GM13976 (cell line): Measurements from ENCODE around the gene KRTAP1-1.
"Not testable (repeated sequence)": the region's sequence is repeated elsewhere in the genome, so short reads cannot be mapped to it uniquely, and the experiment has no call there.

ENCODE experiments used
- DNase-seq: peaks from one replicate; pipeline ENCODE4 v3.0.0; 2012; ENCODE audit warnings: low spot score
- in situ Hi-C: fragments of 300-500 bp; cut with MboI; formaldehyde crosslinking; loops from one replicate; pipeline ENCODE4 v1.12.0; 2022; ENCODE audit warnings: low sequenced_read_pairs, mixed read lengths, inconsistent platforms; ENCODE audit not compliant: unreplicated experiment
- TF ChIP-seq, protein P1 (sequence below): IDR thresholded peaks from 2 replicates; pipeline ENCODE4 v1.5.1; 2012; ENCODE audit warnings: borderline replicate concordance, mild to moderate bottlenecking; ENCODE audit not compliant: insufficient read depth; ENCODE audit errors: extremely low read depth, missing control alignments, control extremely low read depth

KRTAP1-1 gene

DNA sequence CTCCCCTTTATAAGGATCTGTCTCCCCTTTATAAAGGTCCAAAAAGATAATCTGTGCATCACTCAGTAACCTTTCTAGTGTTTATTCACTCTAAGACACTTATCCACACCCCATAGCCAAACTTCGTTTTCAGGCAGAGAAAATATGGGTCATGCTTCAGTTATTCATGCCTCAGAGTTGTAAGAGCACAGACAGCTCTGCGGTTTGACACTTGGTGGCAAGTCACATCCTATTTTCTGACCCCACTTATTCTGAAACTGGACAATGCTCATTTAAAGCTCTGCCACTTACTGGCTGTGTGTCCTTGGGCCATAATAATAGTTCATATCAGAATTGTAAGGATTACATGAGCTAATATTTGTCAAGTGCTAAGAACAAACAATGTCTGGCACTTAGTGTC lies 7.9 kb upstream of the KRTAP1-1 start:
- TF ChIP-seq, protein P1, sequence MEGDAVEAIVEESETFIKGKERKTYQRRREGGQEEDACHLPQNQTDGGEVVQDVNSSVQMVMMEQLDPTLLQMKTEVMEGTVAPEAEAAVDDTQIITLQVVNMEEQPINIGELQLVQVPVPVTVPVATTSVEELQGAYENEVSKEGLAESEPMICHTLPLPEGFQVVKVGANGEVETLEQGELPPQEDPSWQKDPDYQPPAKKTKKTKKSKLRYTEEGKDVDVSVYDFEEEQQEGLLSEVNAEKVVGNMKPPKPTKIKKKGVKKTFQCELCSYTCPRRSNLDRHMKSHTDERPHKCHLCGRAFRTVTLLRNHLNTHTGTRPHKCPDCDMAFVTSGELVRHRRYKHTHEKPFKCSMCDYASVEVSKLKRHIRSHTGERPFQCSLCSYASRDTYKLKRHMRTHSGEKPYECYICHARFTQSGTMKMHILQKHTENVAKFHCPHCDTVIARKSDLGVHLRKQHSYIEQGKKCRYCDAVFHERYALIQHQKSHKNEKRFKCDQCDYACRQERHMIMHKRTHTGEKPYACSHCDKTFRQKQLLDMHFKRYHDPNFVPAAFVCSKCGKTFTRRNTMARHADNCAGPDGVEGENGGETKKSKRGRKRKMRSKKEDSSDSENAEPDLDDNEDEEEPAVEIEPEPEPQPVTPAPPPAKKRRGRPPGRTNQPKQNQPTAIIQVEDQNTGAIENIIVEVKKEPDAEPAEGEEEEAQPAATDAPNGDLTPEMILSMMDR: no peak
- in situ Hi-C loops: no loop called here

DNA sequence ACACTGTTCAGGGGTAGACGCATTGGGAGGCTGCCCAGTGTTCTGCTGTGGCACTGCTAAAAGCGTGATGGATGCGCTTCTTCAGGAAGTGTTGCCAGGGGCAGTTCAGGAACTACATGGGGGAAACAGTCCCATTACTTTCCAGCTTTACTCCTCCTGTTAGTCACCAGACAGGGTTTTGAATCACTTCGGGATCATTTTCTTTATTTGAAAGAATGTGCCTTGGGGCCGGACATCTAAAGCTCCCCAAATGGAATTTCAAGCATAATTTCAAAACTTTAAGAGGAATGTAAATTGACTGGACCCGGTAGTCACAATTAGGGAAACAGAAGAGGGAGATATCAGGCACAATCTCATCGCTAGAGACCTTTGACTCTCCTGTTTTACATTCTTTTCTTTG lies 7.2 kb upstream of the KRTAP1-1 start:
- in situ Hi-C loops: no loop called here
- TF ChIP-seq, protein P1: no peak
- no peak for DNase-seq

More for the DNA sequence above, 7.9 kb upstream of the KRTAP1-1 start:
- DNase-seq: peak; percentile 30

DNA sequence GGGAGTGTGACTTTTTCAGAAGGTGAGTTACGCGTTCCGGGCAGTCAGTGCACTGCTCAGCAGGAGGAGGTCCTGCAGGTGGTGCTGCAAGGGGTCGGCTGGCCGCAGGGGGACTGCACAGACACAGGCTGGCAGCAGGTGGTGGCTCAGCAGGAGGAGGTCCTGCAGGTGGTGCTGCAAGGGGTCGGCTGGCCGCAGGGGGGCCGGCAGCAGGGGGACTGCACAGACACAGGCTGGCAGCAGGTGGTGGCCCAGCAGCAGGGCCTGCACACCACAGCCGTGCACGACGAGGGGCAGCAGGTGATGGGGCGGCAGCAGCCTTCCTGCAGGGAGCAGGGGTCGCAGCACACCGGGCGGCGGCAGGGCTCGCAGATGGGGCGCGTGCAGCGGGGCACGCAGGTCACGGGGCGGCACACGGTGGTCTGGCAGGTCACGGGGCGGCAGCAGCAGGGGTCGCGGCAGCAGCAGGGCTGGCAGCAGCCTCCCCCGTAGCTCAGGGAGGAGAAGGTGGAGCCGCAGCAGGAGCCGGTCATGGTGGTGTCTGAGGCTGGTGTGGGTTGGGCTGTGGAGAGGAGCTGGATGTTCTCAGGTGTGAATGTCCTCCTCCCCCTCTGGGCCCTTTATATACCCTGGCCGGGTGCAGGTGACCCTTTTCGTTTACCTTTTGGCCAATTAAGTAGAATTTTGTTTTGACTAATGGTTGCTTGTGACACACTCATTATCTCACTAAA lies 5.7 kb upstream of the KRTAP1-1 start, which contains the start of gene KRTAP2-1:
TSS of gene KRTAP2-1 (minus strand) at position 582 of the 731 bp plus-strand sequence. CDS start at position 533, 49 bp downstream.
- DNase-seq, in situ Hi-C loops: not testable (repeated sequence)

DNA sequence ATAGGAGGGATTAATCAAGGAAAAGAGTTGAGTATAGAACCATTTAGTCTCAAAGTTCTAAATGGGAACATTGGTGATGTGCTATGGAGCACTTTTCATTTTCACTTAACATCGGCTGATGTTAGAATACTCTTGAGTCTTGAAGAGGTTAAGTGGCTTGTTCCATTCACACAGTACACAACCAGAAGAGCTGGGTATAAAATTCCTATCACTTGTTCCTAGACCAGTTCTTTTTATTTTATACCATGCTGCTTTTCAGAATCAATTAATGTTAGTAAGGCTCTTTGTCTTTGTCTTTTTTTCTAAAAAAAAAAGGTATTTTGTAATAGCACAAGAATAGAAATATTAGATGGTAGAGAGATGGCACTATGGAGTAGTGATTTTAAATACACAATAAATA lies 1.7 kb upstream of the KRTAP1-1 start:
- TF ChIP-seq, protein P1: no peak
- DNase-seq: no peak
- in situ Hi-C loops: no loop called here

DNA sequence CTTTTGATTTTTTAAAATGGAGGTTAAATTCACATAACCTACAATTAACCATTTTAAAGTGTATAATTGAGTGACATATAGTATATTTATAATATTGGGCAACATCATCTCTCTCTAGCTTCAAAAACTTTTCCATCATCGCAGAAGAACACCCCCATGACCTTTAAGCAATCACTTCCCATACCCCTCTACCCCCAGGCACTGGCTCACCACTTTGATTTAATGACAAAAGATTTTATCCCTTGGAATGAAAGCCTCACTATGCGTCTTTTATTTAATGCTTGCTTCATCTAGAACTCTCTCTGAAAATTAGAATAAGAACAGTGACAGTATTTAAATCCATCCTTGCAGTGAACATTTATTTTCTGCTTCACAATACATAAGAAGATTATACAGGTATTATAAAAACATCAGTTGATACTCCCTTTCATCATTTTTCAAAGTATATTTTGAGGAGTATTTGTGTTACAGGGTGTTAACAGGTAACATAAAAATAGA lies 3.3 kb downstream of the KRTAP1-1 start:
- DNase-seq: no peak
- in situ Hi-C loops: no loop called here
- TF ChIP-seq, protein P1: no peak

DNA sequence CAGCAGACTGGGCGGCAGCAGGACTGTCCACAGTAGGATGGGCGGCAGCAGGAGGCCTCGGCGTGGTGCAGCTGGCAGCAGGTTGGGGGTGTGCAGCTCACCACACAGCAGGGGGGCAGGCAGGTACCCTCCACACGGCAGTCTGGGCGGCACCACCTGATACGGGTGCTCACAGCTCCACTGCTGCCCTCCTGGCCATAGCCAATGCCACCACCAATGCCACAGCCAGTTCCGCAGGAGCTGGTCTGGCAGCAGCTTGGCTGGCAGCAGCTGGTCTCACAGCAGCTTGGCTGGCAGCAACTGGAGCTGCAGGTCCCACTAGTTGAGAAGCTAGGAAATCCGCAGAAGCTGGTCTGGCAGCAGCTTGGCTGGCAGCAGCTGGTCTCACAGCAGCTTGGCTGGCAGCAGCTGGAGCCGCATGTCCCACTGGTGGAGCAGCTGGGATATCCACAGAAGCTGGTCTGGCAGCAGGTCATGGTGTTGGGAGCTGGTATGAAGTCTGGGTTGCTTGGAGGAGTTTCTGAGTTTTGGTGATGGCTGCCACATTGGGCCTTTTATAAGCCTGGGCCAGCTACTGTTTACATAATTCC lies 6.8 kb downstream of the KRTAP1-1 start, which contains the start of gene KRTAP1-3:
TSS of gene KRTAP1-3 (minus strand) at position 529 of the 590 bp plus-strand sequence. CDS start at position 476, 53 bp downstream.
- DNase-seq, in situ Hi-C loops: not testable (repeated sequence)

DNA sequence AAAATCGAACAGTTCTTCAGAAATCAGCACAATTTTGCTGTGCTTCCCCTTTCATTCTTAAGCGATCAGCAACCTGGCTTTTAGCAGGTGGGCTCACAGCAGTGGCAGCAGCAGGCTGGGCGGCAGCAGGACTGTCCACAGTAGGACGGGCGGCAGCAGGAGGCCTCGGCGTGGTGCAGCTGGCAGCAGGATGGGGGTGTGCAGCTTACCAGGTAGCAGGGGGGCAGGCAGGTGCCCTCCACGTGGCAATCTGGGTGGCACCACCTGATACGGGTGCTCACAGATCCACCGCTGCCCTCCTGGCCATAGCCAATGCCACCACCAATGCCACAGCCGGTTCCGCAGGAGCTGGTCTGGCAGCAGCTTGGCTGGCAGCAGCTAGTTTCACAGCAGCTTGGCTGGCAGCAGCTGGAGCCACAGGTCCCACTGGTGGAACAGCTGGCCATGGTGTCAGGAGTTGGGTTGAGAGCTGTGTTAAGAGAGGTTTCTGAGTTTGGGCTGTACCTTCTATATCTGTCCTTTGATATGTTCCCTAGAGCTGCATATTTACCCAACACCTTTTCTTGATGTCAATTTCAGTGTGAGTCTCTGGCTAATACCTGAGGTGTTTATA lies 11.5 kb downstream of the KRTAP1-1 start, which contains the start of gene KRTAP1-4:
TSS of gene KRTAP1-4 (minus strand) at position 563 of the 613 bp plus-strand sequence. CDS start at position 446, 117 bp downstream.
- DNase-seq: no peak
- TF ChIP-seq, protein P1: no peak
- in situ Hi-C loops: no loop called here
